ENCODE data around the gene SECTM1. TPM values are rescaled to one million over a fixed set of nuclear protein-coding genes. Genes with fewer than 3 reads are reported as not detected.

The SECTM1 gene
- total RNA-seq, 4 donors from 2014 or later: 10.7 to 258 (median 94.5) TPM

DNA sequence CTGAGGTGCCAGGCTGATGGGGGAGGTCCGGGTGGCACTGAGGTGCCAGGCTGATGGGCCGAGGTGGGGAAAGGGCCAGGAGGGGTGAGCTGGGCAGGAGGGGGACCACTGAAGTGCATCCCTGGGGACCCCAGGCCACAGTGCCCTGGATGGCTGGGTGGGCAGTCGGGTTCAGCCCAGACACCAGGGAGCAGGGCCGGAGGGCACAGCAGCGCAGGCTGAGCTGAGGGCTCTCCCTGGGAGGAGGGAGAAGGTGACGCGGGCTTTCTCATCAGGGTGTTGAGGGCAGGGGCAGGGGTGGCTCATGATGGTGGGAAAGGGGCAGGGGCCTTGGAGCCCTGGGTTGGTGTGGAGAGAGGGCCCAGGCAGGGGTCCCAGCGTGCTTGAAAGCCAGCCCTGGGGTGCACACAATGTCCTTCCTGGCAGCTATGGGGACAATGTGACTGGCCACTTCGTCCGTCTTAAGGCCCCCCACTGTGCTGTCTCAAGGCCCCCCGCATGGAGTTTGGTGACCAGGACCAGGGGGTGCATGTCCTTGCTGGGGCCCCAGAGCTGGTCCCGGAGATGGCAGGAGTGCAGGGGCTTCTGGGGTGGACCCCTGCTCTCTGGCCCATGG is 32.2 kb downstream of the SECTM1 start:
- no peak for DNase-seq
- Histone ChIP-seq H3K36me3 (no peaks in the 10 kb centered on the region), H3K4me3 (peak overlapping the region in 1 of 4 donors; percentile 16), H3K4me1 (peaks cover 3 to 45% (median 41%) of the 10 kb centered on the region in 4 donors), H3K27ac (peak overlapping the region in 3 of 4 donors; percentile 18 to 75 (median 73)), H3K27me3 (no peaks in the 10 kb centered on the region), H3K9me3 (no peaks in the 10 kb centered on the region)
- TF ChIP-seq POLR2A (IDR thresholded peaks at IDR 0.05) (no peak), CTCF (IDR thresholded peaks at IDR 0.05) (no peak)

- Histone ChIP-seq H3K36me3 (no peaks in the 10 kb centered on the region), H3K4me3 (no peak overlapping the region), H3K27me3 (no peaks in the 10 kb centered on the region), H3K9me3 (no peaks in the 10 kb centered on the region), H3K4me1 (peaks cover 3 to 51% (median 42%) of the 10 kb centered on the region in 4 donors), H3K27ac (peak overlapping the region in 1 of 4 donors; percentile 75)
- DNase-seq: peak; percentile 86 to 91 (median 89)
- TF ChIP-seq POLR2A (IDR thresholded peaks at IDR 0.05) (no peak), CTCF (IDR thresholded peaks at IDR 0.05) (peak; percentile 85 to 90 (median 86))
Observed at GRCh38 chr17:82300707-82301270, 32.8 kb downstream of the SECTM1 start.

GRCh38 chr17:82300228-82300627 is 33.3 kb downstream of the SECTM1 start:
- Histone ChIP-seq H3K27ac (peak overlapping the region in 1 of 4 donors; percentile 75), H3K36me3 (no peaks in the 10 kb centered on the region), H3K27me3 (no peaks in the 10 kb centered on the region), H3K4me3 (no peak overlapping the region), H3K9me3 (no peaks in the 10 kb centered on the region), H3K4me1 (peaks cover 3 to 54% (median 42%) of the 10 kb centered on the region in 4 donors)
- TF ChIP-seq POLR2A (IDR thresholded peaks at IDR 0.05) (no peak), CTCF (IDR thresholded peaks at IDR 0.05) (no peak)
- no peak for DNase-seq

GRCh38 chr17:82299452-82299851 is 34.1 kb downstream of the SECTM1 start:
- H3K27me3 ChIP-seq: no peaks in the 10 kb centered on the region
- TF ChIP-seq POLR2A (IDR thresholded peaks at IDR 0.05) (no peak), CTCF (IDR thresholded peaks at IDR 0.05) (no peak)
- peaks cover 3 to 62% (median 42%) of the 10 kb centered on the region in 4 donors for H3K4me1 ChIP-seq
- no peak overlapping the region for H3K4me3 ChIP-seq
- no peaks in the 10 kb centered on the region for H3K36me3 ChIP-seq
- DNase-seq: no peak
- H3K27ac ChIP-seq: peak overlapping the region; percentile 98 to 100 (median 99)
- H3K9me3 ChIP-seq: no peaks in the 10 kb centered on the region

DNA sequence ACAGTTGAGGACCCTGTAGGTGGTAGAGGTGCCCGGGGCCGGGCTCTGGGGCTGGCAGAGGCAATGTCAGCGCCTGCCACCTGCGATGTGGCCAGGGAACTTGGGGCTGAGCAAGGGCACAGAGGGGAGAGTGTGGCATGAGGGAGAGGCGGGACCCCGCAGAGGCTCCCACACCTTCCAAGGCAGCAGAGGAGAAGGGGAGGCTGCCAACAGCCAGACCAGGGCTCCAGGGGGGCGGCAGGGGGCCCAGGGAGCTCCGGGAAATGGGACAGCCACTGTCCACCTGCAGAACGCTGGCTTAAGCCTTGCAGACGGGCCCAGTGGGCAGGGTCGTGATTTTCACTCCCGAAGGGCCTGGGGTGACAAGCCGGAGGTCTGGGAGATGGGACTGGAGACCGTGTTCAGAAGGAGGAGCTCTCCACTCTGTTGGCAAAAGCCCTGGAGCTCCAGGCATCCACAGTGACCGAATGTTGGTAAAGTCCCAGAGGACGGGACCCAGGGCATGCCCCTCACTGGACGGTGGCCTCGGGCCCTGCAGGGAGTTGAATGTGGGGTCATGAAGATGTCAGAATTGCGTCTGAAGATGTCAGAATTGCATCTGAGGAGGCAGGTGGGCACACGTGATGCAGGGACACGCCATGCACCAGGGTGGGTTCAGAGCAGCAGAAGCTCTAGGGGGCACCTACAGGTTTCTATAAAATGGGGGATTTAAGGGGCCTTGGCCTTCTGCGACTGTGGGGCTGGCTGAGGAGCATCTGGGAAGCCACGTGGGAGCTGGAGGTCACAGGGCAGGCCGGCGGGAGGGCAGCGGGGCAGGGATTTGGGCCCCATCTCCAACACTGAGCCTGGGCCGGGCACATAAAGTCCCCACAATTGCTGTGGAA is 34.8 kb downstream of the SECTM1 start:
- no peaks in the 10 kb centered on the region for H3K27me3 ChIP-seq
- peak overlapping the region; percentile 98 to 100 (median 99) for H3K27ac ChIP-seq
- H3K9me3 ChIP-seq: no peaks in the 10 kb centered on the region
- peak overlapping the region; percentile 45 to 66 (median 52) for H3K4me3 ChIP-seq
- peak in 1 of 3 donors; percentile 55 for DNase-seq
- TF ChIP-seq CTCF (IDR thresholded peaks at IDR 0.05): no peak
- TF ChIP-seq POLR2A (IDR thresholded peaks at IDR 0.05): peak in 1 of 2 donors; percentile 4
- peaks cover 3 to 68% (median 40%) of the 10 kb centered on the region in 4 donors for H3K4me1 ChIP-seq
- H3K36me3 ChIP-seq: no peaks in the 10 kb centered on the region

Measured in Peyer's patch (tissue), 4 donors.